GM21737 (cell line): ENCODE data around the gene EPHA2.
"Not testable (repeated sequence)": the region's sequence is repeated elsewhere in the genome, so short reads cannot be mapped to it uniquely, and the experiment has no call there.

Experiments
- ATAC-seq: cut with Tn5 transposase; IDR thresholded peaks from one replicate; pipeline ENCODE4 v1.9.1; 2021; ENCODE audit warnings: mild to moderate bottlenecking, moderate library complexity; ENCODE audit not compliant: unreplicated experiment

The EPHA2 gene

GRCh38 chr1:16122350-16122881 is 33.5 kb downstream of the EPHA2 start:
- ATAC-seq, result no peak

- ATAC-seq, result no peak
These were observed 34.9 kb downstream of the EPHA2 start for GRCh38 chr1:16120940-16121410.

- ATAC-seq, result no peak
These were observed 35.5 kb downstream of the EPHA2 start for GRCh38 chr1:16120407-16120806.

- no peak for ATAC-seq
These were observed 35.9 kb downstream of the EPHA2 start for GRCh38 chr1:16119926-16120325.

- no peak for ATAC-seq
These were observed 36.4 kb downstream of the EPHA2 start for GRCh38 chr1:16119504-16119903.

GRCh38 chr1:16118706-16119105 is 37.2 kb downstream of the EPHA2 start:
- ATAC-seq, result no peak

GRCh38 chr1:16117936-16118335 is 37.9 kb downstream of the EPHA2 start:
- ATAC-seq, result no peak

- ATAC-seq, result no peak
These were observed 38.5 kb downstream of the EPHA2 start for GRCh38 chr1:16117369-16117768.

- no peak for ATAC-seq
These were observed 39.2 kb downstream of the EPHA2 start for GRCh38 chr1:16116625-16117024.

GRCh38 chr1:16116002-16116401 is 39.9 kb downstream of the EPHA2 start:
- ATAC-seq, result no peak

- no peak for ATAC-seq
These were observed 40.3 kb downstream of the EPHA2 start for GRCh38 chr1:16115468-16115983.

- no peak for ATAC-seq
These were observed 41.1 kb downstream of the EPHA2 start for GRCh38 chr1:16114527-16115467.

- no peak for ATAC-seq
These were observed 43.0 kb downstream of the EPHA2 start for GRCh38 chr1:16112596-16113555.

- ATAC-seq, result no peak
These were observed 43.9 kb downstream of the EPHA2 start for GRCh38 chr1:16111771-16112595.

GRCh38 chr1:16110884-16111283 is 45.0 kb downstream of the EPHA2 start:
- no peak for ATAC-seq

- no peak for ATAC-seq
These were observed 45.4 kb downstream of the EPHA2 start for GRCh38 chr1:16110456-16110855.

GRCh38 chr1:16109571-16109970 is 46.3 kb downstream of the EPHA2 start:
- ATAC-seq, result no peak

- ATAC-seq, result not testable (repeated sequence)
These were observed 48.8 kb downstream of the EPHA2 start for GRCh38 chr1:16107039-16107438.

GRCh38 chr1:16101623-16102022 is 54.2 kb downstream of the EPHA2 start:
- no peak for ATAC-seq

GRCh38 chr1:16099412-16099811 is 56.5 kb downstream of the EPHA2 start:
- ATAC-seq, result no peak
